Measurements from ENCODE around the gene TAS2R60. TPM values are rescaled to one million over a fixed set of nuclear protein-coding genes. Genes with fewer than 3 reads are reported as not detected.
"Not testable (repeated sequence)": the region's sequence is repeated elsewhere in the genome, so short reads cannot be mapped to it uniquely, and the experiment has no call there.

The TAS2R60 gene
- total and polyA plus RNA-seq, 2 donors: 0.02 to 0.24 TPM

DNA sequence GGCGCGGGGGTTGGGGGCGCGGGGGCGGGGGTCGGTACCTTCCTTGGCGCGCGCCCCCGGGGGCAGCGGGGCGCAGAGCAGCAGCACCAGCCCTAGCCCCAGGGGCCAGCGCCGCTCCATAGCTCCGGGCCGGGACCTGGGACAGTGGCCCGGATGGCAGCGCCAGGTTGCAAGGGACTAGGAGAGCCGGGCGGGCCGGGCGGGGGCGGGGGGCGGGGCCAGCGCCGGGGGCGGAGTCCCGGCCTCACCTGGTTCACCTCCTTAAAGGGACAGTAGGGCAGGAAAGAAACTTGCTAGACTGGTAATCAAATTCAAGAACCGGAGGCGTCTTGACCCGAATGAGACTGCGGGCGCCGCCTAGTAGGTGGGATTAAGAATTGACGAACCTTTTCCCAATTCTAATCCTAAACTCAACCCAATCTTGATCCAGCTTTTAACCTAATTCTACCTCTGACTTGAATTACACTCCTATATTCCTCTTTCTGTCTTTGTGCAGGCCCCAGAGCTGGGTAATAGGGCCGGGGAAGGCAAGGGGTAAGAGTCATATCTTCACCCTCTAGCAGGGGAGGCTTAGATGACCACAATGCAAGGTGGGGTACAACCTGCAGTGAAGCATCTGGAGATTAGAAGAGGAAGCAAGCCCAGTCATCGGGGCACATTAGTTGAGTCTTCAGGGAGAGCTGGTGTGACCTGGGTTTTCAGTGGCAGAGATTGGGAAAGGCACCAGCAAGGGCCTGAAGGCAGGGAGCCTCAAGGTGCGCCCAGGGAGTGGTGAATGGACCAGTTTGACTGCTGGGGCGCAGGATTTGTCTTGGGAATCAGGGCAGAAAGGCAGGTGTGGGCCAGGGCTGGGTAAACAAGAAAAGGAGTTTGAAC, 34.3 kb upstream of the TAS2R60 start, which contains the start of gene EPHA1:
EPHA1 (minus strand) TSS at position 171 of the 876 bp plus-strand sequence; CDS start at position 120, 51 bp downstream.
- Histone ChIP-seq H3K4me3 (ENCODE audit: low read length in 2 of 2) (peak within 1 kb of the TSS; percentile 45 to 60), H3K27ac (ENCODE audit: low read depth in 1 of 2, low read length in 1 of 2) (peak within 1 kb of the TSS; percentile 15 to 32), H3K36me3 (ENCODE audit: control insufficient read depth in 2 of 2, insufficient read depth in 2 of 2, low read length in 1 of 2) (no peaks in the 10 kb centered on the region), H3K4me1 (ENCODE audit: control insufficient read depth in 2 of 2, insufficient read depth in 2 of 2, low read length in 2 of 2) (peaks cover 20 to 53% of the 10 kb centered on the region in 2 donors), H3K9me3 (ENCODE audit: control insufficient read depth in 2 of 2, insufficient read depth in 1 of 2, low read length in 1 of 2) (no peaks in the 10 kb centered on the region), H3K27me3 (ENCODE audit: control insufficient read depth in 2 of 2, insufficient read depth in 1 of 2, low read length in 1 of 2) (no peaks in the 10 kb centered on the region)
- WGBS: 6% methylated on average over 39 of the region's 39 CpGs
- DNase-seq (ENCODE audit: low read depth in 6 of 9, low spot score in 9 of 9): peak in 6 of 9 donors; percentile 25 to 72 (median 45)

DNA sequence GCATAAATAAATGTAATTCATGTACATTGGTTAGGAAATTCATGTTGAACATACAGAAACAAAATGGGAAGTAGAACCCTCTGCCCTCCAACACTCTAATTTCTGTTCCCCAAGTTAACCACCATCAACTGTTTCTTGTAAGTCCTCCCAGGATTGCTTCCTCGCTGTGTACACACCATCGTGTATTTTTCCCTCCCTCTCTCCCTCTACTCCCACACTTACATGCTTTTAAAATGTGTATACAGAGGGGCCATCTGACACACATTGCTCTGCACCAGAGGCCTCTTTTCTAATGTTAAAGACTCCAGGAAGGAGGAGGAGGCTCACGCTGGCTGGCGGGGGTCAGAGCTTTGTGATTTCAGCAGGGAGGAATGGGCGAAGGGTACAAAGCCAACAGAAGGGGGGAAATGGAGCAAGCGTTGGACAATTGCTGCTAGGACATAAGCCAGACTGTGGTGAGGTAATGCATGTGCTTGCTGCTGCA, 32.7 kb upstream of the TAS2R60 start:
- Histone ChIP-seq H3K36me3 (ENCODE audit: control insufficient read depth in 2 of 2, insufficient read depth in 2 of 2, low read length in 1 of 2) (no peaks in the 10 kb centered on the region), H3K27ac (ENCODE audit: low read depth in 1 of 2, low read length in 1 of 2) (peak overlapping the region in 1 of 2 donors; percentile 39), H3K9me3 (ENCODE audit: control insufficient read depth in 2 of 2, insufficient read depth in 1 of 2, low read length in 1 of 2) (no peaks in the 10 kb centered on the region), H3K27me3 (ENCODE audit: control insufficient read depth in 2 of 2, insufficient read depth in 1 of 2, low read length in 1 of 2) (no peaks in the 10 kb centered on the region), H3K4me3 (ENCODE audit: low read length in 2 of 2) (no peak overlapping the region), H3K4me1 (ENCODE audit: control insufficient read depth in 2 of 2, insufficient read depth in 2 of 2, low read length in 2 of 2) (peaks cover 20 to 46% of the 10 kb centered on the region in 2 donors)
- DNase-seq (ENCODE audit: low read depth in 6 of 9, low spot score in 9 of 9): no peak
- 73% methylated on average over 6 of the region's 6 CpGs for WGBS

GRCh38 chr7:143411976-143412708, 31.1 kb upstream of the TAS2R60 start:
- Histone ChIP-seq H3K27ac (ENCODE audit: low read depth in 1 of 2, low read length in 1 of 2) (no peak overlapping the region), H3K36me3 (ENCODE audit: control insufficient read depth in 2 of 2, insufficient read depth in 2 of 2, low read length in 1 of 2) (no peaks in the 10 kb centered on the region), H3K27me3 (ENCODE audit: control insufficient read depth in 2 of 2, insufficient read depth in 1 of 2, low read length in 1 of 2) (no peaks in the 10 kb centered on the region), H3K4me3 (ENCODE audit: low read length in 2 of 2) (no peak overlapping the region), H3K9me3 (ENCODE audit: control insufficient read depth in 2 of 2, insufficient read depth in 1 of 2, low read length in 1 of 2) (no peaks in the 10 kb centered on the region), H3K4me1 (ENCODE audit: control insufficient read depth in 2 of 2, insufficient read depth in 2 of 2, low read length in 2 of 2) (peaks cover 20 to 30% of the 10 kb centered on the region in 2 donors)
- 77% methylated on average over 5 of the region's 5 CpGs for WGBS
- DNase-seq (ENCODE audit: low read depth in 6 of 9, low spot score in 9 of 9): no peak

DNA sequence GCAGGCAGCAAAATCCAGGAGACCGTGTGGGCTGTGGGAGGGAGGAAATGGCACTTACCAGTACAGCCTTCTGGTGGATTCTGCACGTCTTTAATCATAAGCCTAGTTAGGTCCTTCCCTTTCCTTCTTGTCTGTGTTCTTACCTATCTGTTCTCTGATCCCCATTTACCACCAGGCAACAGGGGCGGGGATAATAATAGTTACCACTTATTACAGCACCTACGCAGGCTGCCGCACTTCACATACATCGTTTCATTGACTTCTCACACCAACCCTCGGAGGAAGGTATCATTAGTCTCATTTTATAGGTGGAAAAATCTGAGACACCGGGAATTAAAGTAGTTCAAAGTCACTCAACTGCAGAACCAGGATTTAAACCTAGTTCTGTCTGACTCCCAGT, 30.1 kb upstream of the TAS2R60 start:
- Histone ChIP-seq H3K27me3 (ENCODE audit: control insufficient read depth in 2 of 2, insufficient read depth in 1 of 2, low read length in 1 of 2) (no peaks in the 10 kb centered on the region), H3K36me3 (ENCODE audit: control insufficient read depth in 2 of 2, insufficient read depth in 2 of 2, low read length in 1 of 2) (no peaks in the 10 kb centered on the region), H3K4me1 (ENCODE audit: control insufficient read depth in 2 of 2, insufficient read depth in 2 of 2, low read length in 2 of 2) (peaks cover 10 to 21% of the 10 kb centered on the region in 2 donors), H3K27ac (ENCODE audit: low read depth in 1 of 2, low read length in 1 of 2) (peak overlapping the region in 1 of 2 donors; percentile 18), H3K4me3 (ENCODE audit: low read length in 2 of 2) (no peak overlapping the region), H3K9me3 (ENCODE audit: control insufficient read depth in 2 of 2, insufficient read depth in 1 of 2, low read length in 1 of 2) (no peaks in the 10 kb centered on the region)
- 92% methylated on average over 8 of the region's 8 CpGs for WGBS
- no peak for DNase-seq (ENCODE audit: low read depth in 6 of 9, low spot score in 9 of 9)

DNA sequence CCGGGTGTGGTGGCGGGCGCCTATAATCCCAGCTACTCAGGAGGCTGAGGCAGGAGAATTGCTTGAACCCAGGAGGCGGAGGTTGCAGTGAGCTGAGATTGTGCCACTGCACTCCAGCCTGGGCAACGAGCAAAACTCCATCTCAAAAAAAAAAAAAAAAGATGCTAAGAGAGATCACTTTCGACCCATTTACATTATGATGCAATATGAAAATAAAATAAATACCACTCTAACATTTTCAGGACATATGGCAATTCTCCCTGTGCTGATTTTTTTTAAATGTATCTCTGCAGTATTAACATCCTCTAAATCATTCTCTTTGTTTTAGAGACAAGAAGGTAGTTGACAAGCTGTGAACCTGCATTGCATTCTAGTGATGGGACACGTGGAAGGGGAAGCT, 28.0 kb upstream of the TAS2R60 start:
- not testable (repeated sequence) for H3K4me3 ChIP-seq (ENCODE audit: low read length in 2 of 2); H3K27me3 ChIP-seq (ENCODE audit: control insufficient read depth in 2 of 2, insufficient read depth in 1 of 2, low read length in 1 of 2); H3K36me3 ChIP-seq (ENCODE audit: control insufficient read depth in 2 of 2, insufficient read depth in 2 of 2, low read length in 1 of 2); DNase-seq (ENCODE audit: low read depth in 6 of 9, low spot score in 9 of 9); H3K4me1 ChIP-seq (ENCODE audit: control insufficient read depth in 2 of 2, insufficient read depth in 2 of 2, low read length in 2 of 2); H3K9me3 ChIP-seq (ENCODE audit: control insufficient read depth in 2 of 2, insufficient read depth in 1 of 2, low read length in 1 of 2)
- 94% methylated on average over 7 of the region's 7 CpGs for WGBS
- H3K27ac ChIP-seq (ENCODE audit: low read depth in 1 of 2, low read length in 1 of 2): peak overlapping the region in 1 of 2 donors; percentile 59

GRCh38 chr7:143415742-143416397, 27.4 kb upstream of the TAS2R60 start:
- Histone ChIP-seq H3K9me3 (ENCODE audit: control insufficient read depth in 2 of 2, insufficient read depth in 1 of 2, low read length in 1 of 2) (no peaks in the 10 kb centered on the region), H3K36me3 (ENCODE audit: control insufficient read depth in 2 of 2, insufficient read depth in 2 of 2, low read length in 1 of 2) (peaks cover 0 to 10% of the 10 kb centered on the region in 2 donors), H3K4me3 (ENCODE audit: low read length in 2 of 2) (no peak overlapping the region), H3K27me3 (ENCODE audit: control insufficient read depth in 2 of 2, insufficient read depth in 1 of 2, low read length in 1 of 2) (no peaks in the 10 kb centered on the region), H3K4me1 (ENCODE audit: control insufficient read depth in 2 of 2, insufficient read depth in 2 of 2, low read length in 2 of 2) (peaks cover 0 to 5% of the 10 kb centered on the region in 2 donors), H3K27ac (ENCODE audit: low read depth in 1 of 2, low read length in 1 of 2) (peak overlapping the region; percentile 2 to 66)
- peak in 1 of 9 donors; percentile 35 for DNase-seq (ENCODE audit: low read depth in 6 of 9, low spot score in 9 of 9)
- 91% methylated on average over 8 of the region's 8 CpGs for WGBS

GRCh38 chr7:143416565-143417149, 26.6 kb upstream of the TAS2R60 start:
- no peaks in the 10 kb centered on the region for H3K9me3 ChIP-seq (ENCODE audit: control insufficient read depth in 2 of 2, insufficient read depth in 1 of 2, low read length in 1 of 2)
- H3K4me3 ChIP-seq (ENCODE audit: low read length in 2 of 2): no peak overlapping the region
- peaks cover 0 to 5% of the 10 kb centered on the region in 2 donors for H3K4me1 ChIP-seq (ENCODE audit: control insufficient read depth in 2 of 2, insufficient read depth in 2 of 2, low read length in 2 of 2)
- peak overlapping the region; percentile 0 to 42 for H3K27ac ChIP-seq (ENCODE audit: low read depth in 1 of 2, low read length in 1 of 2)
- H3K36me3 ChIP-seq (ENCODE audit: control insufficient read depth in 2 of 2, insufficient read depth in 2 of 2, low read length in 1 of 2): peaks cover 0 to 13% of the 10 kb centered on the region in 2 donors
- peak in 6 of 9 donors; percentile 34 to 77 (median 57) for DNase-seq (ENCODE audit: low read depth in 6 of 9, low spot score in 9 of 9)
- no peaks in the 10 kb centered on the region for H3K27me3 ChIP-seq (ENCODE audit: control insufficient read depth in 2 of 2, insufficient read depth in 1 of 2, low read length in 1 of 2)
- 31% methylated on average over 3 of the region's 3 CpGs for WGBS

GRCh38 chr7:143417734-143418383, 25.4 kb upstream of the TAS2R60 start:
- H3K27ac ChIP-seq (ENCODE audit: low read depth in 1 of 2, low read length in 1 of 2): no peak overlapping the region

More at GRCh38 chr7:143417734-143418383, 25.4 kb upstream of the TAS2R60 start:
- H3K4me3 ChIP-seq (ENCODE audit: low read length in 2 of 2): no peak overlapping the region
- DNase-seq (ENCODE audit: low read depth in 6 of 9, low spot score in 9 of 9): no peak
- H3K27me3 ChIP-seq (ENCODE audit: control insufficient read depth in 2 of 2, insufficient read depth in 1 of 2, low read length in 1 of 2): no peaks in the 10 kb centered on the region
- 67% methylated on average over 1 of the region's 1 CpG for WGBS
- H3K9me3 ChIP-seq (ENCODE audit: control insufficient read depth in 2 of 2, insufficient read depth in 1 of 2, low read length in 1 of 2): no peaks in the 10 kb centered on the region
- H3K36me3 ChIP-seq (ENCODE audit: control insufficient read depth in 2 of 2, insufficient read depth in 2 of 2, low read length in 1 of 2): peaks cover 0 to 14% of the 10 kb centered on the region in 2 donors
- peaks cover 0 to 5% of the 10 kb centered on the region in 2 donors for H3K4me1 ChIP-seq (ENCODE audit: control insufficient read depth in 2 of 2, insufficient read depth in 2 of 2, low read length in 2 of 2)

Data from thymus (tissue), 11 donors.